ENCODE measurements around the gene SREK1. TPM values are rescaled to one million over a fixed set of nuclear protein-coding genes. Genes with fewer than 3 reads are reported as not detected.
A peak's percentile ranks its signal among the peaks of the same experiment; 100 is the strongest.
"Not testable (repeated sequence)": the region's sequence is repeated elsewhere in the genome, so short reads cannot be mapped to it uniquely, and the experiment has no call there.

SREK1 gene
- polyA plus RNA-seq (2013, experiment 1 of 2; ENCODE audit: insufficient read length): 50.4 TPM
- polyA plus RNA-seq (2013, experiment 2 of 2; ENCODE audit: insufficient read length): 46.5 TPM

- peak; percentile 95 for DNase-seq
These were observed at the start of gene SREK1 for GRCh38 chr5:66144074-66144833. Gene SREK1, plus strand, starts transcription at chr5:66144300. Its CDS starts 77 bp downstream, at chr5:66144377.

- no peak for DNase-seq
These were observed 43.2 kb upstream of the SREK1 start for GRCh38 chr5:66100851-66101250.

GRCh38 chr5:66113160-66113559 is 30.9 kb upstream of the SREK1 start:
- DNase-seq: peak; percentile 46

GRCh38 chr5:66118304-66118703 is 25.8 kb upstream of the SREK1 start:
- no peak for DNase-seq

GRCh38 chr5:66122379-66123034 is 21.6 kb upstream of the SREK1 start:
- DNase-seq: peak; percentile 42

GRCh38 chr5:66129144-66129543 is 15.0 kb upstream of the SREK1 start:
- DNase-seq: no peak

GRCh38 chr5:66130493-66130892 is 13.6 kb upstream of the SREK1 start:
- no peak for DNase-seq

- peak; percentile 5 for DNase-seq
These were observed 9.7 kb upstream of the SREK1 start for GRCh38 chr5:66134407-66134861.

GRCh38 chr5:66136053-66136452 is 8.0 kb upstream of the SREK1 start:
- DNase-seq: no peak

GRCh38 chr5:66136944-66137343 is 7.2 kb upstream of the SREK1 start:
- not testable (repeated sequence) for DNase-seq

GRCh38 chr5:66138637-66139317 is 5.3 kb upstream of the SREK1 start:
- DNase-seq: no peak

GRCh38 chr5:66139318-66139712 is 4.8 kb upstream of the SREK1 start:
- no peak for DNase-seq

GRCh38 chr5:66142417-66142816 is 1.7 kb upstream of the SREK1 start:
- DNase-seq: no peak

GRCh38 chr5:66143473-66144073 is 527 bp upstream of the SREK1 start:
- no peak for DNase-seq

- no peak for DNase-seq
These were observed 812 bp downstream of the SREK1 start for GRCh38 chr5:66144834-66145390.

GRCh38 chr5:66145737-66146136 is 1.6 kb downstream of the SREK1 start:
- DNase-seq: no peak

- no peak for DNase-seq
These were observed 5.8 kb downstream of the SREK1 start for GRCh38 chr5:66149950-66150349.

- no peak for DNase-seq
These were observed 6.9 kb downstream of the SREK1 start for GRCh38 chr5:66151030-66151429.

- DNase-seq: no peak
These were observed 7.4 kb downstream of the SREK1 start for GRCh38 chr5:66151491-66151890.

GRCh38 chr5:66157046-66157445 is 12.9 kb downstream of the SREK1 start:
- no peak for DNase-seq

GRCh38 chr5:66161356-66161755 is 17.3 kb downstream of the SREK1 start:
- DNase-seq: no peak

GRCh38 chr5:66164044-66164790 is 20.1 kb downstream of the SREK1 start:
- DNase-seq: peak; percentile 88

All from fibroblast of skin of abdomen (primary cell).